ENCODE measurements around the gene ATP5PB.

ATP5PB gene

GRCh38 chr1:111446546-111446945, 2.7 kb upstream of the ATP5PB start:
- over 99% methylated on average over 3 of the region's 4 CpGs for WGBS
- H4K91ac ChIP-seq (ENCODE audit: low read length) = no peak overlapping the region
- no peak overlapping the region for H2BK5ac ChIP-seq (ENCODE audit: low read depth, low read length, poor library complexity, severe bottlenecking)
- H3K14ac ChIP-seq (ENCODE audit: low read length in 2 of 2) = no peak overlapping the region
- H2AFZ ChIP-seq (ENCODE audit: low read depth, low read length) = no peak overlapping the region
- no peak overlapping the region for H3K4me2 ChIP-seq (ENCODE audit: low read length, poor library complexity, severe bottlenecking)
- DNase-seq = no peak
- no peak overlapping the region for H2AK5ac ChIP-seq (ENCODE audit: low read length, severe bottlenecking)
- no peak overlapping the region for H3K9ac ChIP-seq (ENCODE audit: low read length)
- no peak overlapping the region for H3K27ac ChIP-seq (ENCODE audit: low read length, poor library complexity, severe bottlenecking)
- no peak overlapping the region for H2BK12ac ChIP-seq (ENCODE audit: low read length in 2 of 2)
- no peak overlapping the region for H3K18ac ChIP-seq (ENCODE audit: low read depth in 1 of 2, low read length in 2 of 2)
- no peak overlapping the region for H3K23ac ChIP-seq (ENCODE audit: low read length in 2 of 2)
- no peak overlapping the region for H4K8ac ChIP-seq (ENCODE audit: low read length)
- no peak overlapping the region for H3K4ac ChIP-seq (ENCODE audit: low read depth in 1 of 2, low read length in 2 of 2)
- no peak overlapping the region for H2BK120ac ChIP-seq (ENCODE audit: low read depth, low read length)
- no peaks in the 10 kb centered on the region for H3K9me3 ChIP-seq (ENCODE audit: control insufficient read depth, low read length)
- H3K4me3 ChIP-seq (ENCODE audit: insufficient read depth in 1 of 2, low read depth in 1 of 2, low read length in 2 of 2) = no peak overlapping the region
- H3K27me3 ChIP-seq (ENCODE audit: control insufficient read depth in 1 of 2, insufficient read depth in 1 of 2, low read length in 2 of 2) = no peaks in the 10 kb centered on the region
- no peaks in the 10 kb centered on the region for H3K4me1 ChIP-seq (ENCODE audit: control insufficient read depth, insufficient read depth, low read depth, low read length)
- H3K79me1 ChIP-seq (replicated peaks; ENCODE audit: low read length, poor library complexity, severe bottlenecking) = peaks cover 35% of the 10 kb centered on the region
- no peak overlapping the region for H2BK15ac ChIP-seq (ENCODE audit: low read depth, poor library complexity, severe bottlenecking)
- H3K36me3 ChIP-seq (ENCODE audit: control insufficient read depth in 1 of 2, insufficient read depth in 2 of 2, low read depth in 1 of 2, low read length in 2 of 2) = peaks cover 18 to 68% of the 10 kb centered on the region in 2 experiments

DNA sequence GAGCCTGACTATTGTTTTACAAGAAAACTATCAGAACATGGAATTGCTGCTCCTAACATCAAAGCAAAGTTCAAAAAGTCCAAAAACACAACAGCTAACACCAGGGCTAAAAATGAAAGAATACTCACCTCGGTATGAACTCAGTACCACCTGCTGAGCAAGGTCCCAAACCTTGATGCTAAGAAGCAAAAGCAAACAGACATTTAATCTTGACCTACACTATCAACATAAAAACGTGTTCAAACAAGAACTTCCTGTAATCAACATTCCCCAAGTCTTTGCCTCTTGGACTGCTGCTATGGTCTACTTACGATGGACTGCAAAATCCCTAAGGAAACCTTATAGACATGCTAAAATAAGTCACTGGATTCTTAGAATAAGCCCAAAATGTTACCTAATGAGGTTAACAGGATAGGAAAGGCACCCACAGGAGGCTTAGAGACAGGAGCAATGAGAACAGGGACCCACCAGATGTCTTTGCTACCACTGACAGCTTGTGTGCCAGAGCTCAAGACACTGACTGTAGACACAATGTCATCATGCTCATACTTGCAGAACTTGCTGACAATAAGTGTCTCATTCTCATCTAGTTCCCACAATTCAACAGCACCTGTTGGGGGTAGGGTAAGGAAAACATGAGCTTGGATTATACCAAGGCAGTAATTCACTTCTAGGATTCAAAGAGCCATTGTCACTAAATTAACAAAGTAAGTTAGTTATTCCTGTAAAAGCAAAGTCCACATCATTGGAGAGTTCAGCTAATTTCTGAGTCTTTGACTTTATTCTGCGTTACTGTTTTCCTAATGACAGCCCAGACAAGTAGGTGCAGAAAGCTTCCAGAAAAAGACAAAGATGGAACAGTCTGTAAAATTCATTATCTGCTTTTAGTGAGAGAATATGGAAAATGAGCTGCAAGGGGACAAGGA, 2.0 kb upstream of the ATP5PB start:
- Histone ChIP-seq H3K36me3 (ENCODE audit: control insufficient read depth in 1 of 2, insufficient read depth in 2 of 2, low read depth in 1 of 2, low read length in 2 of 2) (peaks cover 12 to 64% of the 10 kb centered on the region in 2 experiments), H4K91ac (ENCODE audit: low read length) (no peak overlapping the region), H3K4me2 (ENCODE audit: low read length, poor library complexity, severe bottlenecking) (no peak overlapping the region), H2AFZ (ENCODE audit: low read depth, low read length) (no peak overlapping the region), H3K4ac (ENCODE audit: low read depth in 1 of 2, low read length in 2 of 2) (no peak overlapping the region), H3K4me3 (ENCODE audit: insufficient read depth in 1 of 2, low read depth in 1 of 2, low read length in 2 of 2) (peak overlapping the region in 1 of 2 experiments; percentile 99), H3K18ac (ENCODE audit: low read depth in 1 of 2, low read length in 2 of 2) (no peak overlapping the region), H3K9ac (ENCODE audit: low read length) (peak overlapping the region; percentile 99), H3K4me1 (ENCODE audit: control insufficient read depth, insufficient read depth, low read depth, low read length) (peaks cover 1% of the 10 kb centered on the region), H2BK120ac (ENCODE audit: low read depth, low read length) (no peak overlapping the region), H3K79me1 (replicated peaks; ENCODE audit: low read length, poor library complexity, severe bottlenecking) (peaks cover 31% of the 10 kb centered on the region), H2BK15ac (ENCODE audit: low read depth, poor library complexity, severe bottlenecking) (no peak overlapping the region), H3K9me3 (ENCODE audit: control insufficient read depth, low read length) (no peaks in the 10 kb centered on the region), H3K14ac (ENCODE audit: low read length in 2 of 2) (no peak overlapping the region), H2BK5ac (ENCODE audit: low read depth, low read length, poor library complexity, severe bottlenecking) (no peak overlapping the region), H3K23ac (ENCODE audit: low read length in 2 of 2) (peak overlapping the region in 1 of 2 experiments; percentile 6), H3K27me3 (ENCODE audit: control insufficient read depth in 1 of 2, insufficient read depth in 1 of 2, low read length in 2 of 2) (no peaks in the 10 kb centered on the region), H2AK5ac (ENCODE audit: low read length, severe bottlenecking) (no peak overlapping the region), H2BK12ac (ENCODE audit: low read length in 2 of 2) (no peak overlapping the region), H3K27ac (ENCODE audit: low read length, poor library complexity, severe bottlenecking) (no peak overlapping the region), H4K8ac (ENCODE audit: low read length) (no peak overlapping the region)
- WGBS = 82% methylated on average over 4 of the region's 4 CpGs
- DNase-seq = no peak

DNA sequence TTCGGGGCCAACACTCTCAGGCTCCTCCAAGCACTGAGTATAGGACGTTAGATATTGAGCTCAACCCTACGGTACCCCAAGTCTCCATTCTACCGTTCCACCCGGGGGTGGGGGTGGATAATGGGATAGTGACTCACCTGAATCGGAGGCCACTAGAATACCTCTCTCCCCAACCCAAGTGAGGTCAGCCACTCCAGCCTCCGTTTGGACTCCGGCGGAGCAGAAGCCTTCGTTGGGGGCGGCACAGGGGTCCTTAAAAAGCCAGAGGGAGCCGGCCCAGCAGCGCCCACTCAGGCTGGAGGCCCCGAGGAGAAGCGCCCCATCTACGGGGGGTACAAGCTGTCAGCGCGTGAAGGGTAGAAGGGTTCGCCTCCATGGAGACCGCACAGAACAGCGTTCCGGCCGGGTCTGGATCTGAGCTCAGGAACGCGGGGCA, 764 bp upstream of the ATP5PB start:
- peak overlapping the region in 1 of 2 experiments; percentile 61 for H3K14ac ChIP-seq (ENCODE audit: low read length in 2 of 2)
- peak overlapping the region; percentile 97 to 99 for H3K4me3 ChIP-seq (ENCODE audit: insufficient read depth in 1 of 2, low read depth in 1 of 2, low read length in 2 of 2)
- H3K27me3 ChIP-seq (ENCODE audit: control insufficient read depth in 1 of 2, insufficient read depth in 1 of 2, low read length in 2 of 2) = no peaks in the 10 kb centered on the region
- no peak overlapping the region for H2BK15ac ChIP-seq (ENCODE audit: low read depth, poor library complexity, severe bottlenecking)
- 3% methylated on average over 21 of the region's 25 CpGs for WGBS
- H3K4ac ChIP-seq (ENCODE audit: low read depth in 1 of 2, low read length in 2 of 2) = peak overlapping the region in 1 of 2 experiments; percentile 95
- peak overlapping the region in 1 of 2 experiments; percentile 47 for H2BK12ac ChIP-seq (ENCODE audit: low read length in 2 of 2)
- no peak overlapping the region for H2AK5ac ChIP-seq (ENCODE audit: low read length, severe bottlenecking)
- H3K4me1 ChIP-seq (ENCODE audit: control insufficient read depth, insufficient read depth, low read depth, low read length) = peaks cover 3% of the 10 kb centered on the region
- no peak overlapping the region for H3K27ac ChIP-seq (ENCODE audit: low read length, poor library complexity, severe bottlenecking)
- DNase-seq = no peak
- H2BK120ac ChIP-seq (ENCODE audit: low read depth, low read length) = peak overlapping the region; percentile 64
- no peaks in the 10 kb centered on the region for H3K9me3 ChIP-seq (ENCODE audit: control insufficient read depth, low read length)
- peaks cover 27% of the 10 kb centered on the region for H3K79me1 ChIP-seq (replicated peaks; ENCODE audit: low read length, poor library complexity, severe bottlenecking)
- peak overlapping the region; percentile 21 for H4K8ac ChIP-seq (ENCODE audit: low read length)
- H3K4me2 ChIP-seq (ENCODE audit: low read length, poor library complexity, severe bottlenecking) = peak overlapping the region; percentile 67
- H3K23ac ChIP-seq (ENCODE audit: low read length in 2 of 2) = peak overlapping the region in 1 of 2 experiments; percentile 50
- peaks cover 4 to 62% of the 10 kb centered on the region in 2 experiments for H3K36me3 ChIP-seq (ENCODE audit: control insufficient read depth in 1 of 2, insufficient read depth in 2 of 2, low read depth in 1 of 2, low read length in 2 of 2)
- H4K91ac ChIP-seq (ENCODE audit: low read length) = no peak overlapping the region
- H2BK5ac ChIP-seq (ENCODE audit: low read depth, low read length, poor library complexity, severe bottlenecking) = peak overlapping the region; percentile 11
- H3K18ac ChIP-seq (ENCODE audit: low read depth in 1 of 2, low read length in 2 of 2) = peak overlapping the region in 1 of 2 experiments; percentile 75
- peak overlapping the region; percentile 86 for H2AFZ ChIP-seq (ENCODE audit: low read depth, low read length)
- H3K9ac ChIP-seq (ENCODE audit: low read length) = peak overlapping the region; percentile 99

DNA sequence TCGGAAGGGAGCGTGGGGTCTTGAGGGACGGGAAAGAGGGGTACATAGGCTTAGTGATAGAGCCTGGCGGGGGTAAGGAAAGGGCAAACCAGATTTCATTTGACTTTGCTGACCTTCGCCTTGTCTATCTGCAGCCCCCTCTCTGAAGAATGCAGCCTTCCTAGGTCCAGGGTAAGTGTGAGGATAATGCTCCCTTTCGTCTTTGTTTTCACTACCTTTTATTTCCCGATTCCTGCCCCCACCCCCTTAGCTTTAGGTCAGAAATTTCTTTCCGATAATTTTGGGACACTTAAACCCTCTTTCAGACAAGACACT, 396 bp downstream of the ATP5PB start:
- Histone ChIP-seq H3K36me3 (ENCODE audit: control insufficient read depth in 1 of 2, insufficient read depth in 2 of 2, low read depth in 1 of 2, low read length in 2 of 2) (peaks cover 4 to 62% of the 10 kb centered on the region in 2 experiments), H2BK120ac (ENCODE audit: low read depth, low read length) (no peak overlapping the region), H3K27ac (ENCODE audit: low read length, poor library complexity, severe bottlenecking) (peak overlapping the region; percentile 86), H3K9me3 (ENCODE audit: control insufficient read depth, low read length) (no peaks in the 10 kb centered on the region), H2AK5ac (ENCODE audit: low read length, severe bottlenecking) (no peak overlapping the region), H3K23ac (ENCODE audit: low read length in 2 of 2) (peak overlapping the region in 1 of 2 experiments; percentile 99), H4K8ac (ENCODE audit: low read length) (peak overlapping the region; percentile 87), H2BK12ac (ENCODE audit: low read length in 2 of 2) (peak overlapping the region in 1 of 2 experiments; percentile 63), H2AFZ (ENCODE audit: low read depth, low read length) (peak overlapping the region; percentile 99), H3K14ac (ENCODE audit: low read length in 2 of 2) (peak overlapping the region in 1 of 2 experiments; percentile 98), H3K4me3 (ENCODE audit: insufficient read depth in 1 of 2, low read depth in 1 of 2, low read length in 2 of 2) (peak overlapping the region; percentile 82 to 99), H3K27me3 (ENCODE audit: control insufficient read depth in 1 of 2, insufficient read depth in 1 of 2, low read length in 2 of 2) (no peaks in the 10 kb centered on the region), H3K4me1 (ENCODE audit: control insufficient read depth, insufficient read depth, low read depth, low read length) (peaks cover 3% of the 10 kb centered on the region), H3K79me1 (replicated peaks; ENCODE audit: low read length, poor library complexity, severe bottlenecking) (peaks cover 24% of the 10 kb centered on the region), H3K4me2 (ENCODE audit: low read length, poor library complexity, severe bottlenecking) (peak overlapping the region; percentile 63), H2BK5ac (ENCODE audit: low read depth, low read length, poor library complexity, severe bottlenecking) (no peak overlapping the region), H2BK15ac (ENCODE audit: low read depth, poor library complexity, severe bottlenecking) (no peak overlapping the region), H3K4ac (ENCODE audit: low read depth in 1 of 2, low read length in 2 of 2) (peak overlapping the region in 1 of 2 experiments; percentile 90), H3K9ac (ENCODE audit: low read length) (peak overlapping the region; percentile 99), H4K91ac (ENCODE audit: low read length) (peak overlapping the region; percentile 23), H3K18ac (ENCODE audit: low read depth in 1 of 2, low read length in 2 of 2) (peak overlapping the region; percentile 55 to 95)
- no peak for DNase-seq
- 0% methylated on average over 8 of the region's 8 CpGs for WGBS
